Measurements from ENCODE around the gene PTPRC.

The PTPRC gene

DNA sequence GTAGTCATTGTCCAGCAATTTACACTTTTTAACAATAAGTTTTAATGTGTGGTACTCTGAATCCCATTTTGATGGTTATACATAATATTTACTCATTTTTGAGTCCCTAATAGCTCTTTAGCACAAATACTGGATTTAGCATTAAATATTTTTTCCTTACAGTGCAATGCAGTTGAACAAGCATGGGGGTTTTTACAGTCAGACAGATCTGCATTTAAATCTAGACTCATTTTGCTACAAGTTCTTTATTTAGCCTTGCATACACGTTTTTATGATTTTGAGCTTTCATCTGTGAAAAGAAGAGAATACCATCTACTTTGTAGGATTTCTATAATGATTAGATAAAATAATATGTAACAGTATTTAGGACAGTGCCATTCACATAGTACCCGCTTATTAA is 44.0 kb downstream of the PTPRC start:
- H3K4me3 ChIP-seq: no peak overlapping the region
- peak overlapping the region in 1 of 2 donors; percentile 10 for H3K27ac ChIP-seq
- TF ChIP-seq, protein P1, sequence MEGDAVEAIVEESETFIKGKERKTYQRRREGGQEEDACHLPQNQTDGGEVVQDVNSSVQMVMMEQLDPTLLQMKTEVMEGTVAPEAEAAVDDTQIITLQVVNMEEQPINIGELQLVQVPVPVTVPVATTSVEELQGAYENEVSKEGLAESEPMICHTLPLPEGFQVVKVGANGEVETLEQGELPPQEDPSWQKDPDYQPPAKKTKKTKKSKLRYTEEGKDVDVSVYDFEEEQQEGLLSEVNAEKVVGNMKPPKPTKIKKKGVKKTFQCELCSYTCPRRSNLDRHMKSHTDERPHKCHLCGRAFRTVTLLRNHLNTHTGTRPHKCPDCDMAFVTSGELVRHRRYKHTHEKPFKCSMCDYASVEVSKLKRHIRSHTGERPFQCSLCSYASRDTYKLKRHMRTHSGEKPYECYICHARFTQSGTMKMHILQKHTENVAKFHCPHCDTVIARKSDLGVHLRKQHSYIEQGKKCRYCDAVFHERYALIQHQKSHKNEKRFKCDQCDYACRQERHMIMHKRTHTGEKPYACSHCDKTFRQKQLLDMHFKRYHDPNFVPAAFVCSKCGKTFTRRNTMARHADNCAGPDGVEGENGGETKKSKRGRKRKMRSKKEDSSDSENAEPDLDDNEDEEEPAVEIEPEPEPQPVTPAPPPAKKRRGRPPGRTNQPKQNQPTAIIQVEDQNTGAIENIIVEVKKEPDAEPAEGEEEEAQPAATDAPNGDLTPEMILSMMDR (IDR thresholded peaks at IDR 0.05): no peak
- DNase-seq (ENCODE audit: low spot score): no peak

DNA sequence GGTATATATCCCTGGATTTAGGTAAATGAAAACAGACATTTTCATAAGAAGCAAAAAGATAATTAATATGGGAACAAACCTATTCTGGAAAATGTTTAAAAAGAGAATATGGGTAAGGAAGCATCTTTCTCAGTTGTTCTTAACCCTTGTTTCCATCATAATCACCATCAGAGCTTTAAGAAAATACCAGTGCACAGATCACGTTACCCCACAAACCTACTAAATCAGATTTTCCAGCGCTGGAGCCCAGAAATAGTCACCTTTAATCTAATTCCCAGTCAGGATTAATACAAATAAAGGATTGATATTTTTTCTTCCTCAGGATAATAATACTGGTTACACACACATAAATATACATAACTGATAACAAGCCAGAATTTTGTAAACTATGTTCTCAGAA is 44.6 kb downstream of the PTPRC start:
- no peak overlapping the region for H3K4me3 ChIP-seq
- H3K27ac ChIP-seq: no peak overlapping the region
- TF ChIP-seq, protein P1 (IDR thresholded peaks at IDR 0.05): no peak

DNA sequence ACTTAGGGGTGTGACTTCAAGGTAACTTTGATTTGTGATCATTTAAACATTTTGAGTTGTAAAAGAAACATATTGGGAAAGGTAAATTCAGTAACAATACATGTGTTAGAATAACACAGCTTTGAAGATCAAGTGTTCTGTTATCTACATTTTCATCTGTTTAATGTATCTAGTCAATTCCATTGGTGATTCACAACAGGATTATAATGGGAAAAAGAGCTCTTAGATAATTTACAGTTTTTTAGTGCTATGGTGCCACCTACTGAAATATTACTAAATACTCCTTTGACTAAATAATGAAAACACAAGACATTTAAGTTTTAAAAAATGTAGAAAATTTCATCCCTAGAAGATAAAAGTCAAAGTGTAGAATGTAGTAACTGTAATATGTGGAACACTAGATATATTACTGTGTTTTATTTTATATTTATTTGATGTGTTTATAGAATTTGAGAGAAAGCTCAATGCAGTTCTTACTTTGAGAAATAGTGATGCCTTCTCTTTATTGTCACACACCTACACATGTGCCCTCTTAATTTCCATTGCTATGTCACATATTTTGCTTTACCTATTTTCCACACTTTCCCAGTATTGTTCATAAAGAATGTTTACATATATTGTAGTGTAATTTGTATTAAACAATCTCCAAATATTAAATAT is 47.4 kb downstream of the PTPRC start:
- TF ChIP-seq, protein P1 (IDR thresholded peaks at IDR 0.05): no peak
- no peak overlapping the region for H3K27ac ChIP-seq
- H3K4me3 ChIP-seq: no peak overlapping the region
- no peak for DNase-seq (ENCODE audit: low spot score)

More for the DNA sequence above, 44.6 kb downstream of the PTPRC start:
- no peak for DNase-seq (ENCODE audit: low spot score)

- TF ChIP-seq, protein P1 (IDR thresholded peaks at IDR 0.05): no peak
- Histone ChIP-seq H3K4me3 (no peak overlapping the region), H3K27ac (no peak overlapping the region)
- DNase-seq (ENCODE audit: low spot score): no peak
Observed at GRCh38 chr1:198687429-198687828, 48.6 kb downstream of the PTPRC start.

DNA sequence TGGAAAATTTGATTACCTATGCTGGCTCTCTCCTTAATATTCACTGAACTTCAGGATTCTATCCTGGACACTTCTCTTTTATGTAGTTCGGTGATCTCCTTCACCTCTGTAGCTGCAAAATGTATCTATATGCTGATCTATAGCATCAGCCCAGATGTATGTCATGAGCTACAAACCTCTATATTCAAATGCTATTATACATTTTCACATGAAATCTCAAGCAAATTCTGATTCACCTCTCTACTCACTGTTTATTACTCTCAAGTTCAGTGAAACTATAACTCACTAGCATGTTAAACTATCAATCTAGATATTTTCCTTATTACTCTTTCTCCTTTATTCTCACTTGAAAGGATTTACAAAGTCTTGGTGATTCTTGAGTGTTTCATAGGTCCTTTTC is 52.2 kb downstream of the PTPRC start:
- no peak for DNase-seq (ENCODE audit: low spot score)
- Histone ChIP-seq H3K27ac (no peak overlapping the region), H3K4me3 (no peak overlapping the region)
- TF ChIP-seq, protein P1 (IDR thresholded peaks at IDR 0.05): no peak

GRCh38 chr1:198693321-198693720 is 54.5 kb downstream of the PTPRC start:
- no peak overlapping the region for H3K27ac ChIP-seq
- no peak overlapping the region for H3K4me3 ChIP-seq
- DNase-seq (ENCODE audit: low spot score): no peak
- TF ChIP-seq, protein P1 (IDR thresholded peaks at IDR 0.05): no peak

DNA sequence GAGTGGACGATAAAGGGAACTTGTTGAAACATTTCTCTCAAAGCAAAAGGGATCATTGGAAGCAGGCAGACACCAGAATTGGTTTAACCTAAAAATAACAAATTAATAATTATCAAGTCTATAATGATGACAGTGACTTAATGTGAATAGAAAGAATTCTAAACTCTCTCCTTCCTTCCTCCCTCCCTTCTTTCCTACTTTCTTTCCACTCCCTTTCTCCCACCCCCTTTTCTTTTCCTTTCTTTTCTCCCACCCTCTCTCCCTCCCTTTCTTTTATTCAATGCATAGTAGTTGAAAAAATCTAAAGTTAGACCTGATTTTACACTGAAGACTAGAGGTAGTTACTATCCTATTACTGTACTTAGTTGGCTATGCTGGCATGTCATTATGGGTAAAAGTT is 55.7 kb downstream of the PTPRC start:
- TF ChIP-seq, protein P1 (IDR thresholded peaks at IDR 0.05): no peak
- no peak overlapping the region for H3K4me3 ChIP-seq
- no peak overlapping the region for H3K27ac ChIP-seq
- DNase-seq (ENCODE audit: low spot score): no peak
